LNCaP clone FGC (cell line): ENCODE data around the gene PSMA8.
A peak's percentile ranks its signal among the peaks of the same experiment; 100 is the strongest.
"Not testable (repeated sequence)": the region's sequence is repeated elsewhere in the genome, so short reads cannot be mapped to it uniquely, and the experiment has no call there.

Experiments used
- DNase-seq: peaks from one replicate; pipeline ENCODE4 v3.0.0-alpha.2; 2011; ENCODE audit warnings: low read depth
- H3K4me3 ChIP-seq: 2 replicates; pipeline ENCODE4 v1.5.1; 2011; ENCODE audit warnings: mild to moderate bottlenecking, low read depth, low read length, control low read depth
- CTCF ChIP-seq: IDR thresholded peaks from 2 replicates; pipeline ENCODE4 v1.5.1; 2012; ENCODE audit warnings: mild to moderate bottlenecking; ENCODE audit not compliant: control insufficient read depth, insufficient read depth; ENCODE audit errors: extremely low read depth

The PSMA8 gene

GRCh38 chr18:26091047-26091630, 42.5 kb upstream of the PSMA8 start:
- peak; percentile 68 for DNase-seq
- TF ChIP-seq CTCF, result no peak
- peak overlapping the region; percentile 64 for H3K4me3 ChIP-seq

- no peak for TF ChIP-seq CTCF
- DNase-seq, result no peak
These were observed 36.8 kb upstream of the PSMA8 start for GRCh38 chr18:26096852-26097251.

GRCh38 chr18:26097563-26097962, 36.1 kb upstream of the PSMA8 start:
- no peak overlapping the region for H3K4me3 ChIP-seq
- TF ChIP-seq CTCF, result no peak
- no peak for DNase-seq

More at GRCh38 chr18:26096852-26097251, 36.8 kb upstream of the PSMA8 start:
- H3K4me3 ChIP-seq, result no peak overlapping the region

- peak; percentile 50 for TF ChIP-seq CTCF
- no peak overlapping the region for H3K4me3 ChIP-seq
- DNase-seq, result peak; percentile 41
These were observed 30.1 kb upstream of the PSMA8 start for GRCh38 chr18:26103579-26103978.

GRCh38 chr18:26104035-26104434, 29.6 kb upstream of the PSMA8 start:
- no peak for DNase-seq
- no peak for TF ChIP-seq CTCF
- no peak overlapping the region for H3K4me3 ChIP-seq

- no peak for DNase-seq
- no peak for TF ChIP-seq CTCF
- H3K4me3 ChIP-seq, result no peak overlapping the region
These were observed 14.4 kb upstream of the PSMA8 start for GRCh38 chr18:26119246-26119645.

GRCh38 chr18:26121476-26121875, 12.2 kb upstream of the PSMA8 start:
- no peak for TF ChIP-seq CTCF
- no peak overlapping the region for H3K4me3 ChIP-seq
- no peak for DNase-seq

GRCh38 chr18:26121994-26122393, 11.7 kb upstream of the PSMA8 start:
- not testable (repeated sequence) for H3K4me3 ChIP-seq, DNase-seq
